ENCODE results near the gene CEBPB.

DNA sequence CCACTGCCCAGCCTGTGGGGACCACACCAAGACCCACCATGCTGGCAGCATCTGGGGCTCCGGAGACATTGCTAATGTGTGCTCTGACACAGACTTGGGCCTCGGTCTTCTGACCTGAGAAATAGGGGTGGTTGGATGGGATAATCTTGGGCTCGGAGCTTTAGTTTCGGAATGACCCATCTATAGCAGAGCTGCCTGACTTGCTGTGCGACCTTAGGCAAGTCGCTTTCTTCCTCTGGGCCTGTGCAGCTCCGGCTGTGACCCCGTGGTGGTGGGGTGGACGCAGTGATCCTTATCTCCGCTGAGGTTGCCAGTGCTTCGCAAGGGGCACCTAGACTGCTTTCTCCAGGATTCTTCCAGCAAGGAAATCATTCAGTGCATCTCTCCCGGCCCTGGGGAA lies 43.7 kb downstream of the CEBPB start:
- TF ChIP-seq REST (IDR thresholded peaks at IDR 0.05; ENCODE audit: insufficient read depth in 1 of 2, low read depth in 2 of 2, low read length in 2 of 2) (no peak), POLR2AphosphoS5 (IDR thresholded peaks at IDR 0.05; ENCODE audit: low read depth, low read length) (no peak), TAF1 (IDR thresholded peaks at IDR 0.05; ENCODE audit: borderline replicate concordance, insufficient read depth, low read length) (no peak), SIN3A (IDR thresholded peaks at IDR 0.05; ENCODE audit: borderline replicate concordance, insufficient read depth, low read length) (no peak), FOXP2 (optimal IDR thresholded peaks at IDR 0.05; ENCODE audit: borderline replicate concordance, extremely low read depth, extremely low read length, insufficient read depth) (no peak)
